Measurements from ENCODE around the gene TP53RK. TPM values are rescaled to one million over a fixed set of nuclear protein-coding genes. Genes with fewer than 3 reads are reported as not detected.
A peak's percentile ranks its signal among the peaks of the same experiment; 100 is the strongest.

The TP53RK gene
- total and polyA plus RNA-seq, 4 experiments from 2014 or later: 13.5 to 29.4 (median 21.2) TPM

DNA sequence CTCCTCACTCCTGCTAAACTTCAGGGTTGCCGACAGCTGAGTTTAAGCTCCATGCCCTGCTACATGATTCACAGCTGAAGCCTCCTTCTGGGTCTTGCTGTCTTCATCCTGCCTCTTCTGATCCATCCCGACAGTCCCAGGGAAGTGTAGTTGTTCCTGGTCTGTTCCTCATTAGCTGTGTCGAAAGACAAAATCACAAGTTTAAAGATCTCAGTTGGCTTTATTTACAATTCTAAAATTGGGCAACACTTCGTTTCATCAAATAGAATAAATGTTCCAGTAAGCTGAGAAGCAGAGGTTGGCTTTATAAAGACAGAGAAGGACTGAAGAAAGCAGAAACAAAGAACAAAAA, 16.1 kb upstream of the TP53RK start:
- Histone ChIP-seq H3K4me1 (ENCODE audit: insufficient read depth, low read length) (no peaks in the 10 kb centered on the region), H3K4me3 (ENCODE audit: low read length in 2 of 2) (no peak overlapping the region), H3K36me3 (ENCODE audit: insufficient read depth, low read length) (no peaks in the 10 kb centered on the region), H3K9me3 (ENCODE audit: control insufficient read depth in 1 of 2, low read length in 2 of 2) (no peaks in the 10 kb centered on the region), H3K27ac (ENCODE audit: low read depth, low read length) (no peak overlapping the region), H3K27me3 (ENCODE audit: insufficient read depth, low read length) (peaks cover 14% of the 10 kb centered on the region)
- intact Hi-C loops (cut with micrococcal nuclease): no loop called here
- CTCF ChIA-PET (ENCODE audit: partially characterized antibody): interaction anchor here (0.8 kb wide), 1 partner anchor 718 kb away, joined by 3 read pairs; no protein-coding TSS in a partner anchor
- Mint-ChIP-seq H3K36me3 (peaks cover 0 to 2% of the 10 kb centered on the region in 2 donors), H3K27me3 (peaks cover 27 to 57% of the 10 kb centered on the region in 2 donors), H3K4me3 (no peak overlapping the region), H3K4me1 (peaks cover 7 to 15% (median 10%) of the 10 kb centered on the region in 4 donors), H3K9me3 (peaks cover 0 to 21% (median 9%) of the 10 kb centered on the region in 8 donors), H3K27ac (no peak overlapping the region)
- POLR2A ChIA-PET (ENCODE audit: partially characterized antibody): no interaction called here
- DNase-seq: no peak

DNA sequence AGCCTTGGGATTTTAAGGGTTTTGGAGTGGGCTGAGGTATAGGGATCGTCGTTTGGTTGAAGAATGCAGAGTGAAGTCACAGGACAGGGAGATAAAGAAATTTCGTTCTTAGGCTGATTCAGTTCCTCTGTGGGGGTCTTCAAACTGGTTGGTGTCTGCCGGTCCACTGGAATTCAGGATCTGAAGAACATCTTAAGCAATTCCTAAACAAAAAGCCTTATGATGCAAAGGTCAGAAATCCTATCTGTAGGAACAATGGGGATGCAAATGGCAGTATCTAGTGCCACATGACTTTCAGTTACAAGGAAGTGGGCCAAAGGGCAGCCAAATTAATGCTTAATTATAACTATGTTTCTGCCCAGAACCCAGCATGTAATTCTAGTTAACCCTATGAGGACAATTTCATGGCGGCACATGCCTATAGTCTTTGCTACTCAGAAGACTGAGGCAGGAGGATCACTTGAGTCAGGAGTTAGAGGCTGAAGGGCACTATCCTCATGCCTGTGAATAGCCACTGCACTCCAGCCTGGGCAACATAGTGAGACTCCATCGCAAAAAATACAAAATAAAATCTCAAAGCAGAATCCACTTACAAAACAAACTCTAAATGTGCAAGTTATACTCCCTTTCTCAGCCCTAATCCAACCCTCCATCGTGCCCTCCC, 15.6 kb upstream of the TP53RK start:
- Mint-ChIP-seq H3K9me3 (peaks cover 0 to 21% (median 9%) of the 10 kb centered on the region in 8 donors), H3K27me3 (peaks cover 22 to 56% of the 10 kb centered on the region in 2 donors), H3K36me3 (peaks cover 0 to 2% of the 10 kb centered on the region in 2 donors), H3K27ac (no peak overlapping the region), H3K4me3 (no peak overlapping the region), H3K4me1 (peaks cover 3 to 9% (median 5%) of the 10 kb centered on the region in 4 donors)
- Histone ChIP-seq H3K27ac (ENCODE audit: low read depth, low read length) (no peak overlapping the region), H3K4me3 (ENCODE audit: low read length in 2 of 2) (no peak overlapping the region), H3K27me3 (ENCODE audit: insufficient read depth, low read length) (peaks cover 9% of the 10 kb centered on the region), H3K4me1 (ENCODE audit: insufficient read depth, low read length) (no peaks in the 10 kb centered on the region), H3K36me3 (ENCODE audit: insufficient read depth, low read length) (no peaks in the 10 kb centered on the region), H3K9me3 (ENCODE audit: control insufficient read depth in 1 of 2, low read length in 2 of 2) (no peaks in the 10 kb centered on the region)
- intact Hi-C loops (cut with micrococcal nuclease): no loop called here
- CTCF ChIA-PET (ENCODE audit: partially characterized antibody): no interaction called here
- DNase-seq: no peak
- POLR2A ChIA-PET (ENCODE audit: partially characterized antibody): no interaction called here

DNA sequence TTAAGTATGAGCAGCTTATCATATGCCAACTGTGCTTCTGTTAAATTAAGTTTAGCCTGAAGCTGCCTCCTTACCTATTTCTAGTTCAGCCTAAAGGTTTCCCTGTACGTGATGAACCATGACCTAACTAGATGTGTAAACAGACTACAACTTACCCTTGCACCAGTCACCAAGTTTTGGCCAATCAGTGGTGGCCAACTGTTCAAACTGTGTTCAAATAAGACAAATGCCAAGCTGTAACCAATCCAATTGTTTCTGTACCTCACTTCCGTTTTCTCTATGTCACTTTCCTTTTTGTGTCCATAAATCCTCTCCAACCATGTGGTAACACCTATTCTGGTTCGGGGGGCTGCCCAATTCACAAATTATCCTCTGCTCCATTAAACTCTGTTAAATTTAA, 14.2 kb upstream of the TP53RK start:
- H3K4me3 Mint-ChIP-seq: no peak overlapping the region
- peaks cover 0 to 2% of the 10 kb centered on the region in 2 donors for H3K36me3 Mint-ChIP-seq
- peaks cover 9% of the 10 kb centered on the region for H3K27me3 ChIP-seq (ENCODE audit: insufficient read depth, low read length)
- peaks cover 0 to 21% (median 9%) of the 10 kb centered on the region in 8 donors for H3K9me3 Mint-ChIP-seq
- CTCF ChIA-PET (ENCODE audit: partially characterized antibody): interaction anchor here (0.9 kb wide), 1 partner anchor 9 kb away, joined by 4 read pairs; no protein-coding TSS in a partner anchor
- H3K36me3 ChIP-seq (ENCODE audit: insufficient read depth, low read length): no peaks in the 10 kb centered on the region
- no peaks in the 10 kb centered on the region for H3K9me3 ChIP-seq (ENCODE audit: control insufficient read depth in 1 of 2, low read length in 2 of 2)
- no peak overlapping the region for H3K27ac ChIP-seq (ENCODE audit: low read depth, low read length)
- H3K4me3 ChIP-seq (ENCODE audit: low read length in 2 of 2): no peak overlapping the region
- peaks cover 21 to 54% of the 10 kb centered on the region in 2 donors for H3K27me3 Mint-ChIP-seq
- peaks cover 0 to under 1% (median 0%) of the 10 kb centered on the region in 4 donors for H3K4me1 Mint-ChIP-seq
- H3K27ac Mint-ChIP-seq: no peak overlapping the region
- intact Hi-C loops (cut with micrococcal nuclease): no loop called here
- DNase-seq: no peak
- POLR2A ChIA-PET (ENCODE audit: partially characterized antibody): no interaction called here
- no peaks in the 10 kb centered on the region for H3K4me1 ChIP-seq (ENCODE audit: insufficient read depth, low read length)

DNA sequence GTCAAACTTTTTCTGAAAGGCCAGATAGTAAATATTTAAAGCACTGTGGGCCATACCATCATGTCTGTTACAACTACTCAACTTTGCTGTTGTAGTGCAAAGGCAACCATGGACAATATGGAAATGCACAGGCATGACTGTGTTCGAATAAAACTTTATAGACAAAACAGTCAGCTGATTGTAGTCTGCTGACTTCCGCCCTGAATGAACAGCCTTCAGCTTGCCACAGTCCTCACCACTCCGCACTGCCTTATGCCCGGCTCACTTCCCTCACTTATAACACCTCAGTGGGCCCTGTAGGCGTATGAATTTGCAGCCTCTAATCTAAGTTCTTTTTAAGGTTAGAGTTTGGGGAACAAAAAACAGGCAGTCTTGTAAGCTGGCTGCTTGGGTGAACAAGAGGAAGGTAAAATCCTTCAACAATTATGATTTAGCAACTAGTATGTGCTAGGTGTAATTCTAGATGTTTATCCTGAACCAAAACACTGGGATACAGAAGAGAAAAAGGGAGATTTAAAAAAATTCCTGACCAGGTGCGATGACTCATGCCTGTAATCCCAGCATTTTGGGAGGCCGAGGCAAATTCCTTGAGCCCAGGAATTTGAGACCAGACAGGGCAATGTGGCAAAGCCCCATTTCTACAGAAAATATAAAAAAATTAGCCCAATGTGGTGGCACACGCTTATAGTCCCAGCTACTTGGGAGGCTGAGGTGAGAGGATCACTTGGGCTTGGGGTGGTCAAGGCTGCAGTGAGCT, 13.4 kb upstream of the TP53RK start:
- POLR2A ChIA-PET (ENCODE audit: partially characterized antibody): interaction anchor here (0.6 kb wide), 1 partner anchor 324 kb away, joined by 3 read pairs; no protein-coding TSS in a partner anchor
- CTCF ChIA-PET (ENCODE audit: partially characterized antibody): no interaction called here
- H3K9me3 ChIP-seq (ENCODE audit: control insufficient read depth in 1 of 2, low read length in 2 of 2): no peaks in the 10 kb centered on the region
- no peaks in the 10 kb centered on the region for H3K36me3 ChIP-seq (ENCODE audit: insufficient read depth, low read length)
- Mint-ChIP-seq H3K4me3 (no peak overlapping the region), H3K36me3 (peaks cover 0 to 2% of the 10 kb centered on the region in 2 donors), H3K4me1 (no peaks in the 10 kb centered on the region), H3K9me3 (peaks cover 0 to 21% (median 8%) of the 10 kb centered on the region in 8 donors), H3K27ac (no peak overlapping the region), H3K27me3 (peaks cover 16 to 52% of the 10 kb centered on the region in 2 donors)
- no peak overlapping the region for H3K27ac ChIP-seq (ENCODE audit: low read depth, low read length)
- DNase-seq: no peak
- intact Hi-C loops (cut with micrococcal nuclease): no loop called here
- peaks cover 9% of the 10 kb centered on the region for H3K27me3 ChIP-seq (ENCODE audit: insufficient read depth, low read length)
- H3K4me3 ChIP-seq (ENCODE audit: low read length in 2 of 2): no peak overlapping the region
- no peaks in the 10 kb centered on the region for H3K4me1 ChIP-seq (ENCODE audit: insufficient read depth, low read length)

DNA sequence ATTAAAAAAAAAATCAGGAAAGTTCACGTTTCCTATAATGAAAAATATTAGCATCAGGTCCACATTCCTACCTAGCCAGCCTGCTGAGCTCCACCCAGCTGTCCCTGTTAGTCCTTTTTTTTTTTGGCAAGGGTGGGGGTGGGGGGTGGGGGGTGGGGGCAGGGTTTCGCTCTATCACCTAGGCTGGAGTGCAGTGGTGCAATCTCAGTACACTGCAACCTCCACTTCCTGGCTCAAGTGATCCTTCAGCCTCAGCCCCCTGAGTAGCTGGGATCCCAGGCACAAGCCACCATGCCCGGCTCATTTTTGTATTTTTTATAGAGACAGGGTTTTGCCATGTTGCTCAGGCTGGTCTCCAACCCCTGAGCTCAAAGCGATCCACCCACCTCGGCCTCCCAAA, 12.7 kb upstream of the TP53RK start:
- ChIA-PET CTCF (ENCODE audit: partially characterized antibody) (interaction anchor here (1.0 kb wide), 1 partner anchor 22 kb away, joined by 3 read pairs; no protein-coding TSS in a partner anchor), POLR2A (ENCODE audit: partially characterized antibody) (interaction anchor here (0.6 kb wide), 1 partner anchor 323 kb away, joined by 3 read pairs; no protein-coding TSS in a partner anchor)
- no peaks in the 10 kb centered on the region for H3K9me3 ChIP-seq (ENCODE audit: control insufficient read depth in 1 of 2, low read length in 2 of 2)
- intact Hi-C loops (cut with micrococcal nuclease): no loop called here
- H3K9me3 Mint-ChIP-seq: peaks cover 0 to 15% (median 8%) of the 10 kb centered on the region in 8 donors
- H3K4me1 ChIP-seq (ENCODE audit: insufficient read depth, low read length): no peaks in the 10 kb centered on the region
- H3K36me3 Mint-ChIP-seq: peaks cover 0 to 2% of the 10 kb centered on the region in 2 donors
- no peak overlapping the region for H3K27ac Mint-ChIP-seq
- DNase-seq: no peak
- no peak overlapping the region for H3K27ac ChIP-seq (ENCODE audit: low read depth, low read length)
- H3K4me3 Mint-ChIP-seq: no peak overlapping the region
- no peak overlapping the region for H3K4me3 ChIP-seq (ENCODE audit: low read length in 2 of 2)
- H3K4me1 Mint-ChIP-seq: no peaks in the 10 kb centered on the region
- peaks cover 3% of the 10 kb centered on the region for H3K27me3 ChIP-seq (ENCODE audit: insufficient read depth, low read length)
- H3K27me3 Mint-ChIP-seq: peaks cover 16 to 49% of the 10 kb centered on the region in 2 donors
- H3K36me3 ChIP-seq (ENCODE audit: insufficient read depth, low read length): no peaks in the 10 kb centered on the region

DNA sequence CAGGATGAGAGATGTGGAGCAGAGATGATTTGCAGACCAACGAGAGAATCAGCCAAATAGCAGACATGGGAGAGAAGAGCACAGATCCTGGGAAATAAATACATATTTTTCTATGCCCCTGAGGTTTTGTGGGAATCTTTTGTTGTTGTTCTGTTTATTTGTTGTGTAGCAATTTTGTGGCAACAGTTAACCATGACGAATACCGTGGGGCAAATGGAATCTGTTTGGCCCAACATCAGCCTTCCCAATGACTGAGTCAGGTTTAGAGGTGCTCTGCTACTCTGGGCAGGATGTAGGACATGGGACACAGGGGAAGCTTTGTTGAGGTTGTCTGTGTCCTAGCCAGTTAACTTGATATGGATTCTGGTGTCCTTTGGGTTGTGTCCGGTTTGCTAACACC, 12.3 kb upstream of the TP53RK start:
- DNase-seq: no peak
- Histone ChIP-seq H3K4me1 (ENCODE audit: insufficient read depth, low read length) (no peaks in the 10 kb centered on the region), H3K27ac (ENCODE audit: low read depth, low read length) (no peak overlapping the region), H3K4me3 (ENCODE audit: low read length in 2 of 2) (no peak overlapping the region), H3K27me3 (ENCODE audit: insufficient read depth, low read length) (no peaks in the 10 kb centered on the region), H3K36me3 (ENCODE audit: insufficient read depth, low read length) (no peaks in the 10 kb centered on the region), H3K9me3 (ENCODE audit: control insufficient read depth in 1 of 2, low read length in 2 of 2) (no peaks in the 10 kb centered on the region)
- Mint-ChIP-seq H3K27ac (no peak overlapping the region), H3K4me3 (no peak overlapping the region), H3K4me1 (no peaks in the 10 kb centered on the region), H3K36me3 (peaks cover 0 to 2% of the 10 kb centered on the region in 2 donors), H3K27me3 (peaks cover 16 to 45% of the 10 kb centered on the region in 2 donors), H3K9me3 (peaks cover 0 to 11% (median 6%) of the 10 kb centered on the region in 8 donors)
- POLR2A ChIA-PET (ENCODE audit: partially characterized antibody): interaction anchor here (0.6 kb wide), 1 partner anchor 323 kb away, joined by 3 read pairs; no protein-coding TSS in a partner anchor
- intact Hi-C loops (cut with micrococcal nuclease): no loop called here
- CTCF ChIA-PET (ENCODE audit: partially characterized antibody): interaction anchor here (1.0 kb wide), 1 partner anchor 21 kb away, joined by 3 read pairs; no protein-coding TSS in a partner anchor

DNA sequence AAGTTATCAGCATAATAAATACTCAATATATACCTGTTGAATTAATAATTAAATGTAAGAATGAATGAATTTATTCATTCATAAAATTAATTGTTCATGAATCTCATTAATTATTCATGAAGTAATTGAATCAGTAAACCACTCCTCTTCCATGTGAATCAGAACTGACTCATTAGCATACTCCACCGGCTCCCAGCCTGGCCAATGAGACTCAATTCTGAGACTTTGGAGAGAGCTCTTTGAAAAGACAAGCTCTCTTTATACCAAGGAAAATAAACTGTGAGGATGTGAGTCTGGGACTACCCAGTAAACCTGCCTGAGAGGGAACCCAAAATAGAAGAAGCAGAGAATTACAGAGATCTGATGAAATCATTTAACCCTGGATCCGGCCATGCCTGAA, 11.8 kb upstream of the TP53RK start:
- H3K4me1 ChIP-seq (ENCODE audit: insufficient read depth, low read length): no peaks in the 10 kb centered on the region
- Mint-ChIP-seq H3K4me1 (no peaks in the 10 kb centered on the region), H3K9me3 (peaks cover 0 to 6% (median 3%) of the 10 kb centered on the region in 8 donors), H3K4me3 (no peak overlapping the region), H3K27me3 (peaks cover 16 to 43% of the 10 kb centered on the region in 2 donors), H3K36me3 (no peaks in the 10 kb centered on the region), H3K27ac (peak overlapping the region in 1 of 7 donors; percentile 59)
- no peak for DNase-seq
- H3K27me3 ChIP-seq (ENCODE audit: insufficient read depth, low read length): no peaks in the 10 kb centered on the region
- no peaks in the 10 kb centered on the region for H3K9me3 ChIP-seq (ENCODE audit: control insufficient read depth in 1 of 2, low read length in 2 of 2)
- CTCF ChIA-PET (ENCODE audit: partially characterized antibody): interaction anchor here (1.0 kb wide), 1 partner anchor 21 kb away, joined by 3 read pairs; no protein-coding TSS in a partner anchor
- no peak overlapping the region for H3K27ac ChIP-seq (ENCODE audit: low read depth, low read length)
- no peaks in the 10 kb centered on the region for H3K36me3 ChIP-seq (ENCODE audit: insufficient read depth, low read length)
- POLR2A ChIA-PET (ENCODE audit: partially characterized antibody): no interaction called here
- intact Hi-C loops (cut with micrococcal nuclease): no loop called here
- no peak overlapping the region for H3K4me3 ChIP-seq (ENCODE audit: low read length in 2 of 2)

Measured in CD4-positive, alpha-beta memory T cell (primary cell).